ENCODE data around the gene AGR2. TPM values are rescaled to one million over a fixed set of nuclear protein-coding genes. Genes with fewer than 3 reads are reported as not detected.

Gene AGR2
- total RNA-seq, 1 donor from 2014 or later: 116 TPM

GRCh38 chr7:16786257-16786656, 18.5 kb downstream of the AGR2 start:
- Mint-ChIP-seq H3K27me3 (no peaks in the 10 kb centered on the region), H3K9me3 (no peaks in the 10 kb centered on the region), H3K4me3 (no peak overlapping the region), H3K27ac (no peak overlapping the region), H3K36me3 (peaks cover 22% of the 10 kb centered on the region), H3K4me1 (ENCODE audit: unreplicated experiment) (no peaks in the 10 kb centered on the region)
- DNase-seq (ENCODE audit: extremely low spot score, unreplicated experiment): no peak
- TF ChIP-seq CTCF (conservative IDR thresholded peaks at IDR 0.05): no peak

- Mint-ChIP-seq H3K9me3 (no peaks in the 10 kb centered on the region), H3K27me3 (no peaks in the 10 kb centered on the region), H3K27ac (no peak overlapping the region), H3K4me1 (ENCODE audit: unreplicated experiment) (no peaks in the 10 kb centered on the region), H3K36me3 (peaks cover 22% of the 10 kb centered on the region), H3K4me3 (no peak overlapping the region)
- DNase-seq (ENCODE audit: extremely low spot score, unreplicated experiment): no peak
- no peak for TF ChIP-seq CTCF (conservative IDR thresholded peaks at IDR 0.05)
Measured at GRCh38 chr7:16785846-16786245, 19.0 kb downstream of the AGR2 start.

GRCh38 chr7:16785321-16785720, 19.5 kb downstream of the AGR2 start:
- TF ChIP-seq CTCF (conservative IDR thresholded peaks at IDR 0.05): no peak
- no peaks in the 10 kb centered on the region for H3K9me3 Mint-ChIP-seq
- H3K4me1 Mint-ChIP-seq (ENCODE audit: unreplicated experiment): no peaks in the 10 kb centered on the region
- H3K27ac Mint-ChIP-seq: no peak overlapping the region
- H3K4me3 Mint-ChIP-seq: no peak overlapping the region
- peaks cover 22% of the 10 kb centered on the region for H3K36me3 Mint-ChIP-seq
- no peak for DNase-seq (ENCODE audit: extremely low spot score, unreplicated experiment)
- no peaks in the 10 kb centered on the region for H3K27me3 Mint-ChIP-seq

- no peaks in the 10 kb centered on the region for H3K27me3 Mint-ChIP-seq
- H3K9me3 Mint-ChIP-seq: no peaks in the 10 kb centered on the region
- H3K4me3 Mint-ChIP-seq: no peak overlapping the region
- no peak for TF ChIP-seq CTCF (conservative IDR thresholded peaks at IDR 0.05)
- peaks cover 13% of the 10 kb centered on the region for H3K36me3 Mint-ChIP-seq
- H3K4me1 Mint-ChIP-seq (ENCODE audit: unreplicated experiment): no peaks in the 10 kb centered on the region
- DNase-seq (ENCODE audit: extremely low spot score, unreplicated experiment): no peak
- no peak overlapping the region for H3K27ac Mint-ChIP-seq
Measured at GRCh38 chr7:16780596-16780995, 24.2 kb downstream of the AGR2 start.

GRCh38 chr7:16779051-16779450, 25.7 kb downstream of the AGR2 start:
- peaks cover 13% of the 10 kb centered on the region for H3K36me3 Mint-ChIP-seq
- H3K9me3 Mint-ChIP-seq: no peaks in the 10 kb centered on the region
- no peak overlapping the region for H3K27ac Mint-ChIP-seq
- H3K27me3 Mint-ChIP-seq: no peaks in the 10 kb centered on the region
- no peak overlapping the region for H3K4me3 Mint-ChIP-seq
- TF ChIP-seq CTCF (conservative IDR thresholded peaks at IDR 0.05): no peak
- DNase-seq (ENCODE audit: extremely low spot score, unreplicated experiment): no peak
- no peaks in the 10 kb centered on the region for H3K4me1 Mint-ChIP-seq (ENCODE audit: unreplicated experiment)

GRCh38 chr7:16778476-16778875, 26.3 kb downstream of the AGR2 start:
- no peak for TF ChIP-seq CTCF (conservative IDR thresholded peaks at IDR 0.05)
- DNase-seq (ENCODE audit: extremely low spot score, unreplicated experiment): no peak
- no peak overlapping the region for H3K27ac Mint-ChIP-seq
- no peaks in the 10 kb centered on the region for H3K9me3 Mint-ChIP-seq
- H3K27me3 Mint-ChIP-seq: no peaks in the 10 kb centered on the region
- H3K4me3 Mint-ChIP-seq: no peak overlapping the region
- no peaks in the 10 kb centered on the region for H3K4me1 Mint-ChIP-seq (ENCODE audit: unreplicated experiment)
- H3K36me3 Mint-ChIP-seq: peaks cover 9% of the 10 kb centered on the region
